K562 (cell line): ENCODE results near the gene ZDHHC5. TPM values are rescaled to one million over a fixed set of nuclear protein-coding genes. Genes with fewer than 3 reads are reported as not detected.

ENCODE experiments used
- BACH1 ChIP-seq: fragments of 200-800 bp; sonication (Bioruptor generic); IDR thresholded peaks from 2 replicates; pipeline ENCODE4 v1.6.1; 2016; ENCODE audit warnings: missing genetic modification characterization, missing compliant biosample characterization
- CCNT2 ChIP-seq: IDR thresholded peaks from 2 replicates; pipeline ENCODE4 v1.6.1; 2011; ENCODE audit warnings: borderline replicate concordance, low read depth, mild to moderate bottlenecking, moderate library complexity, mixed read lengths, low read length; ENCODE audit not compliant: insufficient read length; ENCODE audit errors: extremely low read depth
- E2F6 ChIP-seq, 2 experiments: IDR thresholded peaks; 2 replicates each; pipeline ENCODE4 v1.6.1; 2011; ENCODE audit warnings: borderline replicate concordance in 1 of 2, control low read depth in 1 of 2, low read depth in 1 of 2, low read length in 1 of 2, mild to moderate bottlenecking in 1 of 2, mixed read lengths in 1 of 2, moderate library complexity in 1 of 2; ENCODE audit not compliant: insufficient read depth in 1 of 2, insufficient read length in 1 of 2, poor library complexity in 1 of 2, severe bottlenecking in 1 of 2; ENCODE audit errors: extremely low read depth in 1 of 2
- ETV1 ChIP-seq: fragments of 450-650 bp; conservative IDR thresholded peaks from 2 replicates; pipeline ENCODE4 v1.6.1; 2016; ENCODE audit warnings: missing genetic modification characterization, control low read depth, low read depth, missing compliant biosample characterization
- FOXA1 ChIP-seq: fragments of 450-650 bp; IDR thresholded peaks from 2 replicates; pipeline ENCODE4 v1.6.1; 2016; ENCODE audit warnings: mild to moderate bottlenecking, borderline replicate concordance
- KDM5B ChIP-seq: fragments of 200-600 bp; sonication (generic); IDR thresholded peaks from 2 replicates; pipeline ENCODE4 v1.6.1; 2012; ENCODE audit warnings: low read depth, mild to moderate bottlenecking, moderate library complexity, low read length, control low read depth, inconsistent platforms; ENCODE audit not compliant: insufficient replicate concordance
- KLF13 ChIP-seq: fragments of 450-650 bp; IDR thresholded peaks from 2 replicates; pipeline ENCODE4 v1.6.1; 2016; ENCODE audit warnings: missing genetic modification characterization, low read depth, mild to moderate bottlenecking, missing compliant biosample characterization, moderate library complexity, borderline replicate concordance
- LARP7 ChIP-seq: fragments of 450-650 bp; IDR thresholded peaks from 2 replicates; pipeline ENCODE4 v1.6.1; 2016
- LEF1 ChIP-seq: fragments of 450-650 bp; IDR thresholded peaks from 2 replicates; pipeline ENCODE4 v1.6.1; 2016; ENCODE audit warnings: mild to moderate bottlenecking
- NR2C1 ChIP-seq, 2 experiments: fragments of 450-650 bp; IDR thresholded peaks; 2 replicates each; pipeline ENCODE4 v1.6.1; 2017; ENCODE audit warnings: mild to moderate bottlenecking in 2 of 2, antibody characterized with exemption in 1 of 2, inconsistent platforms in 1 of 2, missing compliant biosample characterization in 1 of 2, missing genetic modification characterization in 1 of 2
- SRSF9 ChIP-seq: fragments of 200-400 bp; formaldehyde crosslinking; IDR thresholded peaks from 2 replicates; pipeline ENCODE4 v1.6.1; 2017; ENCODE audit warnings: low read depth, low read length, borderline replicate concordance
- ZNF717 ChIP-seq: fragments of 250-450 bp; sonication (Bioruptor Pico); IDR thresholded peaks from 2 replicates; pipeline ENCODE4 v1.5.0; 2021
- polyA plus RNA-seq, 8 experiments: library from polyadenylated mRNA; depleted of rRNA in 4 of 8; stranded (reverse) in 5 of 8; unstranded in 3 of 8; fragments of >200 nt; fragmentation: Nextera tagmentation in 2 of 8; fragmentation: Illumina TruSeq in 1 of 8; extraction: Ambion mirVana in 2 of 8; extraction: Trizol in 1 of 8; gene quantifications; 2 replicates each; pipeline versions ENCODE4 v1.2.1 to v1.2.3, GENCODE V29; 2011 to 2014; ENCODE audit warnings: inconsistent platforms in 1 of 8, missing spikeins in 1 of 8
- total RNA-seq, 7 experiments: library from RNA; depleted of rRNA in 6 of 7; stranded (reverse); fragments of >200 nt in 6 of 7; fragmentation: Illumina TruSeq in 2 of 7; extraction: Trizol in 2 of 7; gene quantifications; 2 replicates each; pipeline versions ENCODE4 v1.2.1 to v1.2.3, GENCODE V29; 2011 to 2021; ENCODE audit warnings: low replicate concordance in 1 of 7
- TF ChIP-seq, protein P1 (sequence below): fragments of 200-800 bp; sonication (Bioruptor generic); IDR thresholded peaks from 2 replicates; pipeline ENCODE4 v1.6.1; 2016; ENCODE audit warnings: missing genetic modification characterization, missing compliant biosample characterization
- TF ChIP-seq, protein P2 (sequence below): fragments of 250-450 bp; sonication (Bioruptor Pico); IDR thresholded peaks from 2 replicates; pipeline ENCODE4 v1.5.0; 2021; ENCODE audit warnings: mild to moderate bottlenecking, moderate library complexity

Gene ZDHHC5
- total and polyA plus RNA-seq, 9 of the 15 experiments (the other 6 are each of a cell fraction or from before 2014, with no cell fraction given), result 3.8 to 64.2 (median 35.9) TPM

DNA sequence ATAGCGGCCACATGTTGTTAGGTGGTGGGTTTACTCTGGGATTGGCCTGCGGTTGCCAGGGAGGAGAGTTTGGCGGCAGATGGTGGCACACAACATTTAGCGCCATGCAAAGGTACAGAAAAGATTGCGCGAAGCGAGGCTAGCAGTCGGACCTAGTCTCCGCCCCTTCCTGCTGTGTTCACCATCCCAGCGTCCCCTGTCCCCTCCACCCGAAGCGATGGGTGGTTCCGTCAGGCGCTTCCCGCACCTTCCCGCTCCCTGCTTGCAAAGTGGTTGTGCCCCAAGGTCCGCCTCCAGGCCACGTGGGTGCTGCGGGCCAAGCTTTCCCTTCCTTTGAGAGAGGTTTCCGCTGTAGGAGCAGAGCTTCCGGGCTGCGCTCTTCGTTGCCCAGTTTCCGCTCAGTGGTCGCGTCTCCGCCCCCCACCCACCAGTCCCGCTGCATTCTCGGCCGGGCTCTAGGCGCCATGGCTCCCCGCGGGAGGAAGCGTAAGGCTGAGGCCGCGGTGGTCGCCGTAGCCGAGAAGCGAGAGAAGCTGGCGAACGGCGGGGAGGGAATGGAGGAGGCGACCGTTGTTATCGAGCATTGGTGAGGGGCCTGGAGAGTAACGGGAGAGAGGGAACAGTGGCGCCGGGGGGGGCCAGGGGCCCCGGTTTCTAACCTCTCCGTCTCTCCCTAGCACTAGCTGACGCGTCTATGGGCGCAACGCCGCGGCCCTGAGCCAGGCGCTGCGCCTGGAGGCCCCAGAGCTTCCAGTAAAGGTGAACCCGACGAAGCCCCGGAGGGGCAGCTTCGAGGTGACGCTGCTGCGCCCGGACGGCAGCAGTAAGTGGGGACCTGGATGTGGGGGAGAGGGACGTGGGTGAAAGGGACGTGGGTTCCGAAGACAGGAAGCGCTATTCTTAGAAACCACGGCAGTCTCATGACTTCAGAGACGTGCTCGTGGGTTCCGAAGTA is 73.5 kb downstream of the ZDHHC5 start, which contains the start of gene SELENOH (continued):
- TF ChIP-seq, protein P1, sequence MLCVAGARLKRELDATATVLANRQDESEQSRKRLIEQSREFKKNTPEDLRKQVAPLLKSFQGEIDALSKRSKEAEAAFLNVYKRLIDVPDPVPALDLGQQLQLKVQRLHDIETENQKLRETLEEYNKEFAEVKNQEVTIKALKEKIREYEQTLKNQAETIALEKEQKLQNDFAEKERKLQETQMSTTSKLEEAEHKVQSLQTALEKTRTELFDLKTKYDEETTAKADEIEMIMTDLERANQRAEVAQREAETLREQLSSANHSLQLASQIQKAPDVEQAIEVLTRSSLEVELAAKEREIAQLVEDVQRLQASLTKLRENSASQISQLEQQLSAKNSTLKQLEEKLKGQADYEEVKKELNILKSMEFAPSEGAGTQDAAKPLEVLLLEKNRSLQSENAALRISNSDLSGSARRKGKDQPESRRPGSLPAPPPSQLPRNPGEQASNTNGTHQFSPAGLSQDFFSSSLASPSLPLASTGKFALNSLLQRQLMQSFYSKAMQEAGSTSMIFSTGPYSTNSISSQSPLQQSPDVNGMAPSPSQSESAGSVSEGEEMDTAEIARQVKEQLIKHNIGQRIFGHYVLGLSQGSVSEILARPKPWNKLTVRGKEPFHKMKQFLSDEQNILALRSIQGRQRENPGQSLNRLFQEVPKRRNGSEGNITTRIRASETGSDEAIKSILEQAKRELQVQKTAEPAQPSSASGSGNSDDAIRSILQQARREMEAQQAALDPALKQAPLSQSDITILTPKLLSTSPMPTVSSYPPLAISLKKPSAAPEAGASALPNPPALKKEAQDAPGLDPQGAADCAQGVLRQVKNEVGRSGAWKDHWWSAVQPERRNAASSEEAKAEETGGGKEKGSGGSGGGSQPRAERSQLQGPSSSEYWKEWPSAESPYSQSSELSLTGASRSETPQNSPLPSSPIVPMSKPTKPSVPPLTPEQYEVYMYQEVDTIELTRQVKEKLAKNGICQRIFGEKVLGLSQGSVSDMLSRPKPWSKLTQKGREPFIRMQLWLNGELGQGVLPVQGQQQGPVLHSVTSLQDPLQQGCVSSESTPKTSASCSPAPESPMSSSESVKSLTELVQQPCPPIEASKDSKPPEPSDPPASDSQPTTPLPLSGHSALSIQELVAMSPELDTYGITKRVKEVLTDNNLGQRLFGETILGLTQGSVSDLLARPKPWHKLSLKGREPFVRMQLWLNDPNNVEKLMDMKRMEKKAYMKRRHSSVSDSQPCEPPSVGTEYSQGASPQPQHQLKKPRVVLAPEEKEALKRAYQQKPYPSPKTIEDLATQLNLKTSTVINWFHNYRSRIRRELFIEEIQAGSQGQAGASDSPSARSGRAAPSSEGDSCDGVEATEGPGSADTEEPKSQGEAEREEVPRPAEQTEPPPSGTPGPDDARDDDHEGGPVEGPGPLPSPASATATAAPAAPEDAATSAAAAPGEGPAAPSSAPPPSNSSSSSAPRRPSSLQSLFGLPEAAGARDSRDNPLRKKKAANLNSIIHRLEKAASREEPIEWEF (CRISPR knock-in tag), result no peak
- TF ChIP-seq LEF1 (peak; percentile 59; the same call in 1 of the 2 replicates), FOXA1 (no peak), E2F6 (IDR thresholded peaks at IDR 0.05; ENCODE audit: borderline replicate concordance in 1 of 2, extremely low read depth in 1 of 2, insufficient read depth in 1 of 2, insufficient read length in 1 of 2, low read depth in 1 of 2, low read length in 1 of 2, poor library complexity in 1 of 2, severe bottlenecking in 1 of 2) (peak; percentile 92 to 94), SRSF9 (no peak), BACH1 (tag) (no peak), ETV1 (peak; percentile 90), NR2C1 (IDR thresholded peaks at IDR 0.05) (peak; percentile 76), NR2C1 (tag; IDR thresholded peaks at IDR 0.05) (peak; percentile 87), CCNT2 (peak; percentile 84), KDM5B (peak; percentile 80), ZNF717 (peak; percentile 27; the same call in 1 of the 2 replicates), KLF13 (tag) (peak; percentile 92), LARP7 (no peak)
- TF ChIP-seq, protein P2, sequence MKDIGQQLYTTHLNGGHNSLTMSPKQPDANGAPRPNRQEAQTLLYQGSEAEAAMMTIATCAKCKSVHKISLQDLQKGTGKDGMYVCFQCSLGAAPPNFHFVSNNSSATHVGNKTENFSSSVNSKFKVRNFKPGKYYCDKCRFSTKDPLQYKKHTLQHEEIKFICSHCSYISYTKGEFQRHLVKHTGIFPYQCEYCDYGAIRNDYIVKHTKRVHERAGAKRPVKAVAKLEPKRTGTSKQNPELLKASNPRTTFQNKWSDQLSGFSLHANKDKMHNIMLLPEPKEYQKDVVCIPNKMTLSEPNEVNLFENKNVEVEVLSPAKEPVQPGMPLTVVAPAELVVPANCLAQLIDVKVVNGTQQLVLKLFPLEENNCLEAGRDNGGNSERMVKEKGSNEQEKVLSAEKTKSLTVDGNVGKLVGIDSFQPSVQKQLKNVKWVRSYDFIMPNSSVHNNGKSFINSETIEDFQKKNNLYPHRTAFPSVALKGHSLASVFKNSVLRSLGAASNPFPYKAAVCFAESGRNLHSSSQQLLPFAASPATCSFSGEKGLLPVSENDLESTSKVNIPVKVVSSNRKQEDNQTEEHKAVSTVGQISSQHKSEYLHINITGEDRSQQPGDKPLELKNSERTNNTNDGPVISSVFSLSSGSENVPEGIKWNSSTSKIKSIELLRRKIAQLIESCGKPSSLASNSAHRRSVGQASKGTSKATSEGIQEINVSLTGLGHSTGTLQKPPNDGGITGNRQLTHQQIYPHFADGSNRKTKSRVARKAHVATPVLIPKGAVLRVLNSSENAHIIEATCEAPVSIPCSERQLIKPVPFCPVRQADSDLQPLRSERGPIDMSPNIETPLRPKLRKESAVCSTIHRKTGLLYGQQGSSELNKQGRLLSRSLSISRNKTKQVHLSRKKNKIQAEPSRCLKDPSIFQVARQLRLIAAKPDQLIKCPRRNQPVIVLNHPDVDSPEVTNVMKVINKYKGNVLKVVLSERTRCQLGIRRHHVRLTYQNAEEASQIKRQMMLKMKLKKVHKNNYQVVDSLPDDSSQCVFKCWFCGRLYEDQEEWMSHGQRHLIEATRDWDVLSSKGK (CRISPR knock-in tag), result no peak
